ENCODE results near the gene RIT2.

Gene RIT2

DNA sequence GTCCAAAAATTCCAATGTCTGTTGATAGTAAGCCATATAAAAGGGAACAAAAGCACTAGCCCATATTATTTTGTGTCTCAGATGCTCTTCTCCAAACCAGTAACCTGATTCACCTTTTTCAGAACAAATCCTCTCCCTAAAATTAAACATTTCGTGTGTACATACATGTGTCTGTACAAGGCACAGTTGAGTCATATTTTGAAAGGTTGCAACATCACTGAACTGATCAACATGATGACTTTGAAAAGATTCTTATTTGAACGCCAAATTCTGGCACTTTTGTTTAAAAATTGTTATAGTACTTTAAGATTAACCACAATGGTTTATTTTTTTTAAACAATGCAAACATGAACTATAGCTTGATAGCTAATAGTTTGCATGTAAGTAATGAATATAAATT, 102.5 kb downstream of the RIT2 start:
- DNase-seq (ENCODE audit: low read depth): no peak

DNA sequence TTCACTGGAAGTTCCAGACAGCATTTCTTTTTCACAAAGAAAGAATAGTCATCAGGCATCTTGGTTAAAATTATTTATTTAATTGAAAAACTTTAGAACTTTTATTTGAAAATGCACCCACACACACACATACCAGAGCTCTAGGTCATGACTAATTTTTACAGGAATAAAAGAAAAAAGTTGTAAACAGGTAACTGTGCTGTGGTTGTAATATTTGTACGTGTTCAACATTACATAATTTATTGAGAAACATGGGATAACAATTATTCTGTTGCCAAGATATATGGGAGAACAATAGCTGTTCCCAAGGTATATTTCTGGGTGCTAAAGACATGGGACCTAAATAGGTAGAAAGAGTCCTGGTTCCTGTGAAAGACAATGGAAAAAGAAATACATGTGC, 104.9 kb downstream of the RIT2 start:
- no peak for DNase-seq (ENCODE audit: low read depth)

DNA sequence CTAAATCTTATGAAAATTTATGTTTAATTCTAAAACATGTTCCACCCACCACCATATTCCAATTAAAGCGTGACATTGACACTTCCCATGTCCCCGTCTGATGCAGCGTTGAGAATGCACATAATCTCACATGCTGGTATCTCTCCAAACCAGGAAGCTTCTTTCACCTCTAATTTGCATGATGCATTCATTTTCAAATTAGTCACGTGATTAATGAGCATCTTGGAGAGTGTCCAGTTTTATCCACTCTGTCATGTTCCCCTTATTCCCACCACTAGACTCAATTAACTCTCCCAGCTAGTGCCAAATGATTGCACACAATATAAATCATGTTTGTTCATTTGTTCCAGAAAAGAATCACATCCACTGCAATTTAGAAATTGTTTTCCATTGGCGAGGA, 105.8 kb downstream of the RIT2 start:
- DNase-seq (ENCODE audit: low read depth): no peak

DNA sequence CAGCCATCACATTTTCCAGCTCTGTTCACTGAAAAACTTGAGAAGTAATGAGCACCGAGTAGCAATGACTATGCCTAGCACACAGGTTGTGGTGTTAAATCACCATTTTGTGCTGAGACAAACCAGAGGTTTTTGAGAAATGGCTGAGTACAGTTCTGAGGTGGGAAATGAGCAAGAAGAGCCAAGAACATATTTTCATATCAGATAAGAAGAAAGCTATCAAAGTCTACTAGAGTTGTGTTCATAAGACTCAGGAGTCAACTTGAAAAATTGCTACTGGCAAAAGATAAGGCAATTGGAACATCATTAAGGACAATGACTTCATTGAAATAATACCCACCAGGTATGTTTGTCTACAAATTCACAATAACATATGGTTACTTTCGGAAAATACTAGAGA, 108.1 kb downstream of the RIT2 start:
- DNase-seq (ENCODE audit: low read depth): no peak

DNA sequence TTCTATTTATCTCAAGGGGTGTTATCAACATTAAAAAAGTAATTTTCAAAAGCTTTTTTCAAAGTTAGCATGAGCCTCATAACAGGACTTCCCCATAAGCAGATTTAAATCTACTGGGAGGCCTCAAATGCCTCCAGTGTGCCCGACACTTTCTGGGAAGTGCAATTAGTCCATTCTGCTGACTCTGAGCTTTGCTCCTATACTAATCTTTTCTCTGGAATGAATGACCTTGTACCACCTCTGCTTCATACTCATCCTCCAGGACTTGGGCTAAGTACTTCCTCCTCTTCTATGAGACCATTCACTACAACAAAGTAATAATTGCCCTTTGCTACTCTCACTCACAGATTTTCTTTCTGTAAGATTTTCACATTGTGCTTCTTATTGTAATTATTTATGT, 111.1 kb downstream of the RIT2 start:
- DNase-seq (ENCODE audit: low read depth): no peak

DNA sequence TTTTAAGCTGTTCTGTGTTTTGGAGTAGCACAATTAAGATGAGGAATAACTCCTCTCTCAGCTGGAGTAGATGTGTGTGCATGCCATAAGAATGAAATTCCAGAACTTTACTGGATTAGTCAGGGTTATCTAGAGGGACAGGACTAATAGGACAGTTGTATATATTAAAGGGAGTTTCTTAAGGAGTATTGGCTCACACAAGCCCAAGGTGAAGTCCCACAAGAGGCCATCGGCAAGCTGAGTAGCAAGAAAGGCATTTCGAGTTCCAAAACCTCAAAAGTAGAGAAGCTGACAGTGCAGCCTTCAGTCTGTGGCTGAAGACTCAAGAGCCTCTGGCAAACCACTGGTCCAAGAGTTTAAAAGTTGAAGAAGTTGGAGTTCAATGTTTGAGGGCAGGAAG, 113.7 kb downstream of the RIT2 start:
- no peak for DNase-seq (ENCODE audit: low read depth)

DNA sequence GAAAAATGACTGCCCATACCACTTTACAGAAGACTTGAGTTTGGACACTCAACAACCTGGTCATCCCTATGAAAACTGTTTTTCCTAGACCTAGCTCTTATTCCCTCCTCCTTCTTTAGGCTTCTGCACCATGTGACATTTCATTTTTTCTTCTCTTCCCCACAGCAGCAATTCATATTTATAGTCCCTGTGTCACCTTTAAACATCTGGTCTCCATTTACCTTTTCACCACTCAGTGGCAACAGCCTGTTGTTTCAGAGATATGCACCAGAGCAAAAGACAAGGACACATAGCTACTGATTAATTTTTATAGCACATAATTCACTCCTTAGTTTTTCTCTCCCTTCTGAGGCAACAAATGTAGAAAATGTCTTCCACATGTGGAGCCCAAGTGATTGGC, 118.7 kb downstream of the RIT2 start:
- DNase-seq (ENCODE audit: low read depth): no peak

DNA sequence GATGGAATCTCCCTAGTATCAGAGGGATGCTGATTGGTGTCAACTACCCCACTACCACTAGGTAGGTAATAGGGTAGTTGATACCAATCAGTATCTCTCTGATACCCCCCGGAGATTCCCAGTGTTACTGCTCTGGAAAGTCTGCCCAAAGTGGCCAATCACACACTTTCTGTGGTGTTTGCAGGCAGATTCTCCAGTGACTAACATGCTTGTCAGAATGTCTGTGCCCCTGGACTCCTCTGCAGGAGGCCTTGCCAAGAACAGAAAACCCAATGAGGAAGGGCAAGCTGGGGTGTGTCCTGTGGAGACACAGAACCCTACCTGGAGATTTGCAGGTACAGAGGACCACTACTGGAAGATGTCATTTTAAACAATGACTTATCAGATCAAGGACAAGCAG, 135.1 kb downstream of the RIT2 start:
- DNase-seq (ENCODE audit: low read depth): no peak

DNA sequence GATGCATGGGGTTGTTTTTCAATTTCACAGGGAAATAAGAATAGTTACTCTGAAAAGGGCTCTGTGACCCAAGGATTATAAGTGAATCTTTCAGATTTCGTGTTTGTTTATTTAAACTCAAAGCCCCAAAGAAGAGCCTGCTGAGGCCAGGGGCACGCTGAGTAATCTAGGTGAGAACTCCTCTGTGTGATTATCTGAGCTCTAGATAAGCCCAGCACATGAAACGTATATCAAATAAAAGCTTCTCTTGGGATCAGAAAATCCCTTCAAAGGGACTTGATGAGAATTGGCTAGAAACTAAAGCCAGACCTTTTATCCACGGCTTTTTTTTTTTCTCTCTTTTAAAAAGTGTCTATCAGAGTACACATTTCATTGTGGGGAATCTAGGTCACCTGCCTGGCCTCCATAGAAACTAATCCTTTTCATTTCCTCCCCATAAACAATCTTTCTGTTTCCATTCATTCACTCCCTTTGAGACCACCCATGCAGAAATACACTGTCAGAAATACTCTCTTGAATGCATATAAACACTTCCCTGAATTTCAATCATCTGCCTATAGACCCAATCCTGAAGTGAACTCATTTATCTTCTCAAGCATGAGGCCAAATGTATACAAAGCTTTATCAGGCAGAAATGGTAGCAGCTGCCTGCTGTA, 137.4 kb downstream of the RIT2 start:
- DNase-seq (ENCODE audit: low read depth): no peak

DNA sequence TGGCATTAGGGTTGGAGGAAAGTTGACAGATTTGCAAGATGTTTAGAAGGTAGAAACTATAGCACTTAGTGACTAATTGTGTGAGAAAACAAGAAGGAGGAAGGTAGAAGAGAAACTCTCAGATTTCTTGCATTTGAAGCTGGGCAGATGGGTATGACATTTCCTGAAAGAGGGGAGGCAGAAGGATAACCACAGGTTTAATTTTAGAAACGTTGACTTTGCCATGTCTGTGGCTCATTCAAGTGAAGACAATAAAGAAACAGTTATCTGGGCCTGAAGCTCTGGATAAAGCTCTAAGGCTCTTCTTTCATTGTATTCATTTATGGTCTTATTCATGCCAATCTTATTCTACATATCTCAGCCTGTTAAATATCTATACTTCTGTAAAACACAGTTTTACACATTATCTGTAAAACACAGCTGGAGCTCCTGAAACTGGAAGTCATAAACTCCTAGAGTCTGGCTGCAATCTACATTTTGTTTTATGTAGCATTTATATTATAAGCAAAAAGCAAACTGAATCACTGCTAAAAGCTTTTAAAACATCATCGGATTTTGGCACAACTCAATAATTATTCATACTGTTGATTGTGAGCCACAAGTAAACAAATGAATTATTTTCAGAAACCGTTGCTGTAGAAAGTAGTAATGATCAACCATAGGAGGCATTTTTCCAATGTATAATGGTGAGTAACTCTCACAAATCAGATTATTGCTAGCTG, 138.5 kb downstream of the RIT2 start:
- no peak for DNase-seq (ENCODE audit: low read depth)

DNA sequence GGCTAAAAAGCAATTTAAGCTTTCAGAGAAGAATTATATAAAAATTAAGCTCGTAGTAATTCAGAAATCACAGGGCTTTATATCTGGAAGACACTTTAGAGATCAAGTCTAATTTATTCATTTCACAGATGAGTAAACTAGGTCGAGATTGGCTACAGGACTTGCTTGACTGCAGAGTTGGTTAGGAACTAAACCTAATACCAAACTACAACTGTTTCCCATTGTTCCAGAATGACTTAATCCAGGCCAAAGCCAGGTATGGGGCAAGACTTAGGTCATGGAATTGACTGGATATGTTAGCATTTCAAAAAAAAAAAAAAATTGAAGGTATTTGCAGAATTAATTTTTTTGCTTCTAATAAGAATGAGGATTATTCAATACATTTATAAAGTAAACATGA, 146.1 kb downstream of the RIT2 start:
- no peak for DNase-seq (ENCODE audit: low read depth)

DNA sequence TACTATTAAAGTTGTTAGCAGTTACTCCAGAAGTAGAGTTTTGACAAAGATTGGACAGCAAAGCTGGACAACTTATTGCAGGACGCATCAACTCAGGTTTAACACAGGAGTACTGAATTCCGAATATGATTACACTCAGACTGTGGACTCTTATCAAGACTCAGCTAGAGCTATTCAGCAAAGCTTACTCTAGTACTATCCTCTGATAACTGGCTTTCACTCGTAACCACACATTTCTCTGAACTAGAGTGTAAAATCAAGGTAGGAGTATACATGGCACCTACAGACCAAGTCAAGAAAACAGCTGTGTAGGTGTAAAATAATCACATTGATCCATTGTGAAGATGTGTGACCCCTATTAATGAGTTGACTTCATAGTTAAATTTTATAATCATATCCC, 154.2 kb downstream of the RIT2 start:
- DNase-seq (ENCODE audit: low read depth): no peak

DNA sequence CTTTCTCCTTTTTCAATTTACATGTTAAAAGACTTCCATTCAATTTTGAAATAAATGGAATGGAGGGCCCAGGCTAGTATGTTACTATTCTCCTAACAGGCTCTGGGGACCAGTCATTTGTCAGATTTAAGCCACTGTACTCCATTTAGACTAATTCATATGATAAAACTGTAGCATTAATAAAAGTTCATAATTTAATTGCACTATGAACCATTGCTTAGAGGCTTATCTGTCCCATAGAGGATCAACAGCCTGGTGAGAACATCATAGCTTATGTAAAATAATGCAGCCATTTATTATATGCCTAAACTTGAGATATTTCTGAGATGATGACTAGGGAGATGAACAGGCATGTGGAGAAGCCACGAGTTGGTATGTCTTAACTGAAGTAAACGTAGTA, 156.0 kb downstream of the RIT2 start:
- no peak for DNase-seq (ENCODE audit: low read depth)

DNA sequence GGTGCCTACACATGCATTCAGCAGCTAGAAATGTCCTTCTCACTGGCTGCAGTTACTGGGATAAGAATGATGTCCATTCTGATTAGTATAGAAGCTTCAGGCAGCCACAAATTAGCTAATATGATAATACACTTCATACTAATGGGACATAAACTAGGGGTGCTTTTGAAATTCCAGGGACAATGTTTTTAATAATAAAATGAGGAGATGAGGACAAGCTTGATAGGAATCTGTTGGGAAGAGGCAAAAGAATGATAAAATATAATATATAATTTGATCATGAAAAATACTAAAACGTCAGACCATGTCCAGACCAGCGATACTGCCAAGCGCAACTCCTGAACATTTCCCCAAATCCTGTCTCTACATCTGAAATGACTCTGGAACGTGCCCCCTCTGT, 157.1 kb downstream of the RIT2 start:
- DNase-seq (ENCODE audit: low read depth): no peak

DNA sequence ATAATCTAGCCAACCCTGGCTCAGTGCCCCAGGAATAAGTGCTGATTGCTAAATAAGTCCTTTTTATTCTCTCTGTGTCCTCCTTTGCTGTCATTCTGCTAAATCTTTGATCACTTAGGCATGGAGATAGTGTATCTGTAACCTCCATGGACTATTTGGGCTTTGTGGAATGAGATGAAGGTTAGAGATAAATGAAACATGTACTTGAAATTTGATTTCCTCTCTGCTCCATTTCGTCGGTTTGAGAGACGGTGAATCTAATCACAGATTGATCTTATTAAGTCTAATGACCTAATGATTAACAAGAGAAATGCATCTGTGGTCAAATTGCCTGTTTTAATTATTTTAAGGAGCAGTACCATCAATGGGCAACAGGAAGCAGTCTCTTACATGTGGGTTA, 159.2 kb downstream of the RIT2 start:
- DNase-seq (ENCODE audit: low read depth): no peak

DNA sequence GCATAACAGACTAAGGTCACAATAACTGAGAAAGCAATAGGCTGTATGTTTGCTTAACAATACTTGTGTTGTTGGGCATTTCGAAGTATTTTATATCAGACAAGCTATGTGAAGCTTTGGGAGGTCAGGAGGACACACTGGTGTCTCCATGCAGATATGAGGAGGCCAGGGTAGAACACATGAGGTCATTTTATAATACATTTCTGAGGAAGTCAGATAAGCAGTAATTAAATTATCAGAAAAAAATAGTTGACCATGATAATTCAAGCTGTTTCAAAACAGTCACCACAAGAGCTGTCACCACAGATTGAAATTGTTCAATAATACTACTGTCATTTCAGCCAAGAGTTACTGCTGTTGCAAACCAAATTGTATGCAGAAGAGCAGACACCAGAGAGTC, 160.6 kb downstream of the RIT2 start:
- no peak for DNase-seq (ENCODE audit: low read depth)

DNA sequence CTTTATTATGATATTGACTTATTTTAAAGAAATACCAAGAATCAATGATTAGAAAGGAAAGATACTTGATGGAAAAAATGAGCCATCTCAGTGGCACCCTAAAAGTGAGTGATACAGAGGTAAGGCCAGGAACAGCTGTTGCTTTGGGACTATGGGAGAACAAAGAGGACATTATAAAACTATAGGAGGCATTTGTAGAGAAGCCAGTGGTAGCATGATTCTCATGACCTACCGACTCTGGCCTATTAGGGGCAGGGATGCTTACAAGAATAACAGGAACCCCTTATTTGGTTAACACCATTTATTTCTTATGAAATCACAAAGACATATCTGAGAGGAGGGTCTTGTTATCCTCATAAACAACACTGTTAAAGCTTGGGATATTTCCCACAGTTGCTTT, 162.2 kb downstream of the RIT2 start:
- no peak for DNase-seq (ENCODE audit: low read depth)

DNA sequence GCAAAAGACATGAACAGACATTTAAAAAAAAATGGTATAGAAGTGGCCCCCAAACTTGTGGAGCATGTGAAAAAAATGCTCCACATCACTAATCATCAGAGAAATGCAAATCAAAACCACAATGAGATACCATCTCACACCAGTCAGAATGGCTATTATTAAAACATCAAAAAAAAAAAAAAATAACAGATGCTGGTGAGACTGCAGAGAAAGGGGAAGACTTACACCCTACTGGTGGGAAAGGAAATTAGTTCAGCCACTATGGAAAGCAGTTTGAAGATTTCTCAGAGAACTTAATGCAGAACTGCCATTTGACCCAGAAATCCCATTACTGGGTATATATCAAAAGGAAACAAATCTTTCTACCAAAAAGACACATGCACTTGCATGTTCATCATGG, 164.8 kb downstream of the RIT2 start:
- no peak for DNase-seq (ENCODE audit: low read depth)

DNA sequence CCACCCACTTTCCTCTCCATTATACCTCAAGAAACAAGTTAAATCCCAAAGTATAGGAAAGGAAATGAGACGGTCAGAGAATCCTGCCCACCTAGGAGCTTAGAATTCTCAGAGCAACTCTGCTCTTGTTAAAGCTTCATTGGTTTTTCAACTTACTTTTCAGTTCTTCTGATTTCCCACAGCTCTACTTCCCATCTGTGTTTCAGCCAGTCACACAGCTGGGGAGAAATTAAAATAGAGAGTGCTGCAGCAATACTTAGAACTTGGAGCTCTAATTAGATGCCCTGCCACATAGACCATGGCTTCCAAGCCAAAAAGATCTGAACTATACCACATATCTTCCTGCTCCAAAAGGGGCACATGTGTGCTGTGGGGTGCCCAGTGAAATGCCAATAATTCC, 166.7 kb downstream of the RIT2 start:
- DNase-seq (ENCODE audit: low read depth): no peak

DNA sequence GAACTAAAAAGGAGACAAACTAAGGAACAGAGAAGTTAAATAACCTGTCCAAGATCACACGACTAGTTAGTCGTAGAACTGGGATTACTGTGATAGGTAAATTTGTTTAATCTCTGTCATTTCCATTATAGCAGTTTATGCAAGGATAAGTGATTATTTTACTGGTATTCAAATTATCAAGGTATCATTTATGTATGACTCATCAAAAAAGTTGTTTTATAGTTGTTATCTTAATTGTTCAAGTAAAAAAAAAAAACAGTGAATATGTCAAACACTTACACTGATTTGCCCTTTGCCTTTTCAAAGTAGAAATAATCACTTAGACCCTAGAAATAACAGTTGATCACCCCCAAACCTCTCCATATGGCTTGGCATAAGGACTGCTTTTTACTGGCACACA, 173.6 kb downstream of the RIT2 start:
- DNase-seq (ENCODE audit: low read depth): no peak

DNA sequence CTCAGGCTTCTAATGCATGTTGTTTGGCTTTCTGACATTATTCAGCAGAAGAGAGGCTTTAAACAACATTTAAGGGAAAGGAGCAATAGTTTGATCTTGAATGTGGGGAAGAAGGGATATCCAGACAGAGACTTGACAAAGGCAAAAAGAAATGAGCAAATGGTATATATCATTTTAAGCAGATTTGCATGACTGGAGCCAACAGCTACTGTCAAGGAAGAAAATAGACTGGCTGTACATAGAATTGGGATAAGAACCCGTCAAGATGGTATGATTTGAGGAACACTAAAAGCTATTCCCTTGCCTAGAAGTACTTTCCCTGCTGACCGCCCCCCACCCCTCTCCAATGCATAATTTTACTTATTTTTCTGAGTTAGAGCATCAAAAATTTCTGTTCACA, 174.5 kb downstream of the RIT2 start:
- no peak for DNase-seq (ENCODE audit: low read depth)

DNA sequence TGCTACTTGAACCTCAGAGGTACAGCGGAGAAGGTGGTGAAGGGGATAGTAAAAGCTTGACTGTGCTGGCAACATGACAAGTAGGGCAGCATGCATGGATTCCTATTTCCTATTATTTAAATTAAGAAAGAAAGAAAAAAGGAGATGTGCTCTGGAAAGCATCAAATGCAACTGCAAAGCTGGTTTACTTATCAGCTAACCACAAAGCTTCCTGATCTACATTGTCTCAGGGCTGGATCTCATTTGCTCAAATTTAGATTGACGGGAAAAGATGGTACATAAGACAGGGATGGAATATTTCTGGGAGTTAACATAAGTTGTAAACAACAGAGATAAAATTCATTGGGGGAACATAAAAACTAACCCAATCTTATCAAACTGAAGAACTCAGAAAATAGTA, 178.0 kb downstream of the RIT2 start:
- no peak for DNase-seq (ENCODE audit: low read depth)

DNA sequence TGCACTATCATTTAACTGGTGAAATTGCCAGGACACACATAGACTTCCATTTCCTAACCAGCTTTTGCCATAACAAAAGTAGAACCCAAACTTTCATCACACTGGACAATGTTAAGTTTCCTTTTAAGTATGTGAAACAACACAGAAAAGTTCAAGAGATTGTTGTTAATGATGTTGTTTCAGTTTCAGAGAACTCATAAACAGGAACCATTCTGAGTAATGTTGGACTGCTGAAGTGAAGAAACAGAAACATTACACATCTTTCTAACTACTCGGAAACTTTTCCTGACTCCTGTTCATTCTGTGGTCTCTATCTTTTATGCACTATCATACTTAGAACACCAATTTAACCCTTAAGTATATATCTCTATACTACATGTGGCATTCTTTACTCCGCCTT, 179.2 kb downstream of the RIT2 start:
- no peak for DNase-seq (ENCODE audit: low read depth)

DNA sequence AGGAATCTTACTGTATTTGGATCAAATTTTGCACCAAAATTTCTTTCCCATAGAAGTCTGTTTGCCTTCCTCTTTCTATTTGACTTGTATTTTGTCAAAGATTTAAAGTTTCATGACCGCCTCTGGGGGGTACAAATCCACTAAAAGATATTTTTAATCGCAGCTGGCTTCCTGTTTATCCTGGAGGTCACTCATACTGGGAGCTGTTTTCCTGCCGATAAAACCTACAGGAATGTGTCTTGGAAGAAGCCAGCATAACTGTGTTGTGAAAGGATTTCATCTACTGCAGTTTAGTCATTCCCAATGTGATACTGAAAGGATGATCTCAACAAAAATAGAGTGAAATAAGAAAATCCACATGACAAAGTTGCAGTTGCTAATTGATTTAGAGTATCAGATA, 184.0 kb downstream of the RIT2 start:
- DNase-seq (ENCODE audit: low read depth): no peak

All from activated T-cell treated with anti-CD3 and anti-CD28 coated beads for 1 hour (primary cell).